GM19099 (cell line): ENCODE results near the gene NRG3.

Experiments used
- POLR2A ChIP-seq: IDR thresholded peaks from 3 replicates; pipeline ENCODE4 v1.6.1; 2011; ENCODE audit warnings: low read depth; ENCODE audit not compliant: insufficient read length; ENCODE audit errors: extremely low read depth

NRG3 gene

DNA sequence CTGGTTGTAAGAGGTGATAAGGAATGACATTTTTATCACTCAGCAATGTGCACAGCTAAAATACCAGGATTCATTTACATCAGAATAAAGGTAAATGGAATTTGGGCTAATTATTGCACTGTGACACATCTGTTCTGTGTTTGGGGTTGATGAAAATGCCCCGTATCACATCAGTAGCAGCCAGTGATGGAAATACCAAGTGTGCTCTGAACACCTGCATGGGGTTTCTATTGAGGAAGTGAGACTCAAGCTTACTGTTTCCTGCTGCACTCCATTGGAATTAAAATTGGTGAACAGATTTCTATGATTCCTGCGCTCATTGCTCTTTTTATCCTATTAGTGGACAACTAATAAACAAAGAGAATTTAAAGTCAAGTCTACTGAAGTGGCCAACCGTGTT lies 296.9 kb downstream of the NRG3 start:
- no peak for TF ChIP-seq POLR2A

DNA sequence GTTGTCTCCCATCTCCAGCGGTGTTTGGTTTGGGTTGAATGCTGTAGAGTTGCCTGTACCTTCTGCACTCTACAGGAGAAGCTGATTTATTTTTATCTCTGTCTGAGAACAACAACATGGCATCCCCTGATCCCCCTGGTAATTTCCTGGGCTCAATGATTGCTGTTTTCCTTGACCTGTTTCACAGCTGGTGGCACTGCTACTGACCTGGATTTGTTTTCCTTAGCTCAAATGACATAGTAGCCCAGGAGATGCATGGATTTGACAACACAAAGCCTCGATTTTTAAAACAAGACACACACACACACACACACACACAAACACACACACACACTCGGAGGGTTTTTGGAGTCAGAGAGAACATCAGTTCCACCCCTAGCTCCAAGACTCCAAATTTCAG lies 301.6 kb downstream of the NRG3 start:
- TF ChIP-seq POLR2A, result no peak

DNA sequence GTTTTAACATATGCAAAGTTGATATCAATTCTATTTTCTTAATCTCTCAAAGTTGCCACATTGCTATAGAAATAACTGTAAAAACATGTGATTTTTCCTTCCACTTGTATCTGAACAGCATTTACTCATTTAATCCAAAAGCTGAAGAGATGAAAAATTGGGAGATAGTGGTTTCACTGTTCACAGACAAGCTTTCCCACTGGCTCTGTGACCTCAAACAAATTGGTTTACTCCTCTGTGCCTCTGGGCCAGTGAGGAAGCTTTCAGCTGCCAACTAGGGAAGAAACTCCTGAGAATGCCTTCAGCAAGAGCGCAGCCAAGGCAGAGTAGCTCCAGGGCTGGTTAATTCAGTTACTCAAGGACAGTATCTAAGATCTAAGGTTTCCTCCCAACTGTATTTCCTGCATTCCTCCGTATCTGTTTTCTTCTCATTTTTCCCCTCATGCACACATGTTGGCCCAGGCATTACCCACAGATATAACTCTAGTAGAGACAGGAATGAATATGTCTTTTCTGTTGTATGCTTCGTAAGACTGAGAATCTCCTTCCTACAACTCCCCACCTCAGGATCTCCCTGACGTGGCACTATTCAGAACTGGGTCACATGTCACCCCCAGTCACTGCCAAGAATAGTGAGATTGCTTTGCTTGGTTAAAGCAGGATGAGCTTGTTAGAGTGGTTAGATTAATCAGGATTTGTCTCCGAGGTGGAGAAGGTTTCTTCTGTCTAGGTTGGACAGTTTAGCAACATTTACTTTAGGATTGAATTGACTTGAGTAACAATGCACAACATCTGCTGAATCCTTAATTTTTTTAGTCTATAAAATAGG lies 315.7 kb downstream of the NRG3 start:
- no peak for TF ChIP-seq POLR2A

DNA sequence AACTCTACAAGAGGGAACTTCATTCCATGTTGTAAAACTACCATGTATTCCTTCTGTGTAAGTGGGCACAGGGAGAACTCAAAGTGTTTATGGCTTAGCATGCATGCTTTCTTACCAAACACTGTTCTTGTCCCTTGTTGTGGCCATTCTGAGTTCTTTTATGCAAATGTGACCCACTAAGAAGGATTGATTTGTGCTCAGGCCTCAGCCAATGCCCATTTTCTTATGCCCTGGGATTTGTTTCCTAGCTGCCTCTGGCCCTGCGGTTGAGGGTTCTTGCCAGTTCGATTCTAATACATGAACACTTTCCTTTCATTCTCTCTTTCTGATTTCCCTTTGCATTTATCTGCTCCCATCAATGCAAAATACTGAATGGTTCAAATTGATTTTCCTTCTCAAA lies 316.7 kb downstream of the NRG3 start:
- TF ChIP-seq POLR2A, result no peak

DNA sequence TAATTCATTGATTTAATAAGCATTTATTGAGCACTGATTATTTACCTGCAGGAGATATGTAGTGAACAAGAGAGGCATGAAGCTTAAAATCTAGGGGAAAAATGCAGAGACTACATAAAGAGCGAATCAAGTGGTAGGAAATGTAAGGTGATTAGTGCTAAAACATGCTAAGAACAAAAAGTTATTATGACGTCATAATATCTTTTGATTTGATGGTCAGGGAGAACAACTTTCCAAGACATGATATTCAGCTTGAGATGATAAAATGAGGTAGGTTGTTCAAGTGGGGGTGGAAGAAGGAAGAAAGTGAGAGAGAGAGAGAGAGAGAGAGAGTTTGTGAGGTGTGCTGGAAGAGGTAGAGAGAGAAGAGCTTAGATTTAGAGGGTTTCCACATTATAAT lies 317.7 kb downstream of the NRG3 start:
- TF ChIP-seq POLR2A, result no peak

DNA sequence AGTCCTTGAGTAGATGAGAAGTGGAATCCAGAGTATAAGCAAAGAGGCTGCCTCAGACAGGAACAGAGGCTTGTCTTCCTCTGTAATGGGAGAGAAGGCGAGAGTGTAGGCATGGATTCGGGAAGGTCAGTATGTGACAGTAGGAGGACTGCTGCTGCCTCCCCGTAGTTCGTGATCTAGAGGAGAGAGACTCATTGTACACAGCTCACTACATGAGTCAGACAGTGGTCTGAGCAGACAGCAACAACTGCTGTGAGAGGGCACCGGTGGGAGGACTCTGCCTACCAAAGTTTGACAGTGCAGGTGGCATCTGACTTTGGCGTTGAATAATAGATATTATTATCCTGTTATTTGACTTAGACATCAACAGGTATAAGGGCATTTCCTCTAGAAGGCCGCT lies 319.4 kb downstream of the NRG3 start:
- no peak for TF ChIP-seq POLR2A

DNA sequence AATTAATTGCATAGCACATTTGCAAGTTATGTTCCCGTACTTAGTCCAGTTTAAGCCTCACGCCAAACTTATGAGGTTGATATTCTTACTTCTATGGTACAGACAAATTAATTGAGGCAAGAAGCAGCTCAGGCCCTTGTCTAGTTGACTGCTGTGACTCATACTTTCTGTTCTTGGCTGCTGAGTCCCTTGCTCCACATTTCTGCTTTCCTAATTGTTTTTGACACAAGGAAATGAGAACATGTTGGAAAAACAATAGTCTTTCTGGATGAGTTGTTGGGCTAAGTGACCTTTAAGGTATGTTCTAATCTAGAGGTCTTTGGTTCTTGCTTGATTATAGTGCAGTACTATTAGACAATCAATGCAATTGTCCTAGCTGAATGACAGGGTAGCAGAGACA lies 331.8 kb downstream of the NRG3 start:
- no peak for TF ChIP-seq POLR2A

DNA sequence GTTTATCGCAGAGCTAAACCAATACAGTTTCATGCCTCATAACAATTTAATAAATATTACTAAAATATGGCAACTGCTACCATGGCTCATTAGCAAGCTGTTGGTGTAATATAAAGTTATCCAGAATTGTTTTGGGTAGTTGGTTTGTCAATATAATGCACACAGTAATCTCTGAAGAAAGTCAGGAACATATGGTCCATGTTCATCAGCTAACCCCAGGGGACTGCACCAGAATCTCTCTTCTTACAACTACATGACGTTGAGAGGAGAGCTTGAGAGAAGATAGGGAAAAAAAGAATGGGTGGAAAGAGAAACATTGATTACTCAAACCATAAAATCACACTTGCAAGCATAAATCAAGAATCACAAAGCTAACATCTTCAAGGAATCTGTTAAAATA lies 333.7 kb downstream of the NRG3 start:
- no peak for TF ChIP-seq POLR2A

DNA sequence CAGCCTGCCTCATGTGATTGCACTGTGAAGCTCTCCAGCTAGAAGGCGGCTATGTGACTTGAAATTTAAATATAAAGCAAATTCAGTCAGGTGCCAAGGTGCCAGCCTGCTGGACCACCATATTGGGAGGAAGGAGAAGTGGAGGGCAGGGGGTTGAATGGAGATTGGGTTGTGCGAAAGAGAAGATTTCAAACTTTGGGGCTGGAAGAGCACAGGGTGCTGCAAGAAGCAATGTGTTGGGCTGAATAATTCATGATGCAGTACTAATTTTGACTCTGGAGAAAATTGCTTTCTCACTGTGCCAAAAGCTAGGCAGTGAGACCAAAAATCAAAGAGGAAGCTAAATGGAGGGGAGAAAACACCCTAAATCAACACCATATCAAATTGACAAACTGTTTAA lies 335.3 kb downstream of the NRG3 start:
- TF ChIP-seq POLR2A, result no peak

DNA sequence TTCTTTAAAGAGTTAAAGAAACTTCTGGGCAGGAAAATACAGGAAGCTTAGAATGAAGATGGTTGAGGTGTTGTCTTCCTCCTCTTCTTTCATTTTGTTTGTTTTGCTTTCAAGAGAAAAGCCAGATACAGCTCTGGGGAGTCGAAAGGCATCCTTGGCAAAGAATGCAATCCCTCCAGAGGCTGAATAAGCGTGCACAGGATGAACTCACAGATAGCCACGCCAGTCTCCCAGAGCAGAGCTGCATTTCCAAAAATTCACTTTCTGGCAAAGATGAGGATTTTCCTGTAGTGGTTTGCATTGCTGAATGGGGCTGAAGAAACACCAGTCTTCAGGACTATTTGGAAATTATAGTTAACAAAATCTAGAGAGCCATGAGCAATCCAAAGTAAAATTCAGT lies 336.4 kb downstream of the NRG3 start:
- TF ChIP-seq POLR2A, result no peak

DNA sequence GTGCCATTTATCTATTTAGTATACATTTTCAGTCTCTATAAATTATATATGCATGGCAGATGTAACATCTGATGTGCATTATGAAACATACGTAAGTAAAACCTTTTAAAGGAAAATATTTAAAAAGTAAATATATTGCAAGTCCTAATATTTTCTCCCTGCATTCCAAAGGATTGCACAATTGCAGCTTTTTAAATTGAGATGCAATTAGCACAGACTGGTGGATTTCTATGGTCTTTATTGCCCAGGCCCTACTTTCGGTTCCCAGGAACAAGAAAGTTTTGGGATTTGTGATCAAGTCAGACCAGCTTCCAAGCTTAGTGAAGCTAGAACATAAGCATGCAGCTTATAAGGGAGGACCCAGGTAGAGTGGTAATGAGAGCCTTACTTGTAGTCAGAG lies 337.8 kb downstream of the NRG3 start:
- TF ChIP-seq POLR2A, result no peak

DNA sequence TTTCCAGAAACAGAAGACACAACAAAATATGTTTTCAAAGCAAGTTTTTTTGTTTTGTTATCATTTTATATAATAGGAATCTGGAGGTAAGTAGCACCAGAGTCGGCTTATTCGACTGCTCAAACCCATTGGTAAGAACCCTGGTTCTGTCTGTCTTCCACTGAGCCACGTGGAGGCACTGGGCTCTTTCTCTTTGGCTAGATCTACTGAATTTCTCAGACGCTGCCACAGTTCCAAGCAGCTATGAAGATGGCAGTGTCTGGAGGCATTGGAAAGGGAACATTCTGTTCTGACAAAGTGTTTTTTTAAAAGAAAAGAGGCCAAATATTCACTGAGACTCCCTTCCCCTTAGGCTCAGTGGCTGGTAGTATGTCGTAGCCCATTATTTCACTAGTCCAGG lies 338.8 kb downstream of the NRG3 start:
- TF ChIP-seq POLR2A, result no peak

DNA sequence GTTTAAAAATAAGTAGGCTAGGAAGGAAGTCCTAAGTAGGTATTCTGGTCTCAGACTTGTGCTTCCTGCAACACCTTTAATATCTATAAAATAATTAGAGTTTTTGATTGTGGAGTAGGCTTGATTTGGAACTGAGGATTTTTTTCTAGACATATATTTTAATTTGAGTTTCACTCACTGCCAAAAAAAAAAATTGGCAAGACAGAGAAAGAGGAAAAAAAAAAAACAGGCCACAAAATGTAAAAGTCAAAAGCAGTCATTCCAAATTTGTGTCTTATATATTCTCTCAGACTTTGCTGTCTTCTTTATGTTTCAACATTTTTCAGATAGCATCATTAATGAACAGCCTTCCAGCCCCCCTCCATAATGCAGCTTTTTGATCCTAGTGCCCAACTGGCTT lies 346.1 kb downstream of the NRG3 start:
- no peak for TF ChIP-seq POLR2A

DNA sequence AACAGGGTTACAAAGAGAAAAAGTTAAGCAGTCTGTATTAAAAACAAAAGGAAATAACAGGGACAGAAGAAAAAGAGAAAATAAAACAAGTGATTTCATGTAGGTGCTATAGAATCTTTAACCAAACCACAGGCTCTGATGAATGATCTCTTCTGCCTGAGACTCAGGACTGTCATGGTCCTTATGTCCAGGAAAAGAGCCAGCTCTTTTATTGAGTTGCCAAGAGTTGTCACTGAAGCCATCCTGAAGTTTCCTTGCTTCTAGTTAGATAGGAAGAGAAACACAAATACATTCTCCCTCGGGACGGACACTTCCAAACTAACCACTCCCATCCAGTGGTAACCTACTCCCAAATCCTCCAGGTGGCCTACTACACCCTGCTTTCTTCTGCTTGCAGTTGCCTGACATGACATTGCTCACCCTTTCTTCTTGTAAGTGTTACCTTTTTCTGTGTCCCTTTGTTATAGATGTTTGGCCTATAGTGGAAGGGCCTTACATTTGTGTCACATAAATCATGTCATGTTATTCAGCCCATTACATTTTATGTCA lies 346.7 kb downstream of the NRG3 start:
- TF ChIP-seq POLR2A, result no peak

DNA sequence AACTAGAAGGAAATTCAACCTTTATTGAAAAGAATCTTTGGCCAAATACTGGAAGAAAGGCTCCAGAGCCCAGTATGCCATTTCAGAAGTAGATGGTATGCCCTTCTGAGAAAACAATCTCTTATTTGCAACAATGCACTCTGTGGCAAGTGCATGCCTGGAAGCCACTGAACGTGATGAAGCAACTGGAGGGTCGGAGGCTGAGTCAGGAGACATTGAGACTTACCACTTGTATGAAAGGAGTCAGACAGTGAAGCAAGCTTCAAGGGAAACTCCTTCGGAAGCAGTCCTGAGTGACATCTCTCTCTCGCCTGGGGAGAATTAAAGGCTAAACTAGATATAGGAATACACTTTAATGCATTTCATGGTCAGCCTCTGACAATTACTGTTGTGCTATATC lies 353.7 kb downstream of the NRG3 start:
- TF ChIP-seq POLR2A, result no peak

DNA sequence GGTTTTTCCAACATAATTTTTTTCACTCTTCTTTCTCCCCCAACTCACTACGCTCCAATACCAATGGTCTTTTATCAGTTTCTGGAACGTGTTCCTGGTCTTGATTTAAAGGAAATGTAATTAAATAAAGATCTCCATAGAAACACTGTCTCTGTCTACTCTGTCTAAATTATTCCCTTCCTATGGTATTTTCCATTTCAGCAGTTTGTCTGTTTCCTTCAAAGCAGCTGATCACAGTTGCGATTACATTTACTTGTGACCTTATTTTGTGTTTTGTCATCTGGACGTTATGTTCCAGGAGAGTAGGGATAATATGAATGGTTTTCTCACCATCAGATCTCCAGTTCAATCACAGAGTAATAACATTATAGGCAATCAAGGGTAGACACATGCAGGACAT lies 359.2 kb downstream of the NRG3 start:
- TF ChIP-seq POLR2A, result no peak

DNA sequence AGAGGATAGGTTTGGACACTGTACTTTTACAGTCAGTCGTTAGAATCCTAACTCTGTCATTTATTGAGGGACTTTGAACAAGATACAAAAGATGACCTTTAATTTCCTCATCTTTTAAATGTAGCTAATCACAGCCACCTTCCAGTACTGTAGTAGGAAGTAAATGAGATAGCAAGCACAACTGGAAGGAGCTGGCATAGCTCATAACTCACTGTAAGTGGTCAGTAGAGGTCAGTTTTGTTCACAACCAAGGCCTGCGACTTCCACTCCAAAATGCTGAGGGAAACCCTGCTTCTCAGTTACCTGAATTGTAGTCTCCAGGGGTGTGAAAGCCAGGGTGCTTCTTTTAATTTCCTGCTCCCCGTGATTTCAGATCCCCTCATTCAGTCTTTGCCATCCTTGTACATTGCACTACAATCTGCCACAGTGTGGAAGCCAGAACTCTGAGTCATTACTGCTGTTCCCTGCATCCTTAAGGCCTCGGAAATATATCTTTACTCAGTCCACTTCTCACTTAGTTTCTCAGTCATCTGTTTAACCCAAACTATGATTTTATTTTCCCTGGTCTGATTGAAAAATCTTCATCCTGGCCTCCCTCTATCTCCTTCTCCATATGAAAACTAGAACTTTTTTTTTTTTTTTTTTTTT lies 361.2 kb downstream of the NRG3 start:
- no peak for TF ChIP-seq POLR2A

DNA sequence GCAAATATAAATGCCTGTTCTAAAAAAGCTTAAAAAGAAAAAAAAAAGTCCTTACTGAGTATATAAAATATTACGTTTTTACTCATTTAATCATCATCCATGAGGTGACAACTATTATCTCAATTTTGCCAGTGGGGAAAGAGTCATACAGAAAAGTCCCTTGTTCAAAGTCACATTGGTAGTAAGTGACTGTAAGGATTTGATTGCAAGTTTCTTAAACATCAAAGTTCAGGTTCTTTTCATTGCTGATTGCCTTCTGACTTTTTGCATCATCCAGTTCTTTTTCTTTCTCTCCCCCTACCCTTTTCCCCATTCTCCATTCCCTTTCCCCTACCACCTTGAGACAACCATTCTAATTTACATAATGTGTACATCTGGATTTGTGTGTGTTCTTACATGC lies 363.3 kb downstream of the NRG3 start:
- TF ChIP-seq POLR2A, result no peak
